Activated CD8-positive, alpha-beta memory T cell treated with anti-CD3 and anti-CD28 coated beads, Interleukin-2, amount 50 U/mL, for 1 hour (primary cell): ENCODE data around the gene FHOD3.

Experiments
- DNase-seq: peaks from one replicate; pipeline ENCODE4 v3.0.0-alpha.2; 2020; ENCODE audit errors: extremely low read depth

FHOD3 gene

DNA sequence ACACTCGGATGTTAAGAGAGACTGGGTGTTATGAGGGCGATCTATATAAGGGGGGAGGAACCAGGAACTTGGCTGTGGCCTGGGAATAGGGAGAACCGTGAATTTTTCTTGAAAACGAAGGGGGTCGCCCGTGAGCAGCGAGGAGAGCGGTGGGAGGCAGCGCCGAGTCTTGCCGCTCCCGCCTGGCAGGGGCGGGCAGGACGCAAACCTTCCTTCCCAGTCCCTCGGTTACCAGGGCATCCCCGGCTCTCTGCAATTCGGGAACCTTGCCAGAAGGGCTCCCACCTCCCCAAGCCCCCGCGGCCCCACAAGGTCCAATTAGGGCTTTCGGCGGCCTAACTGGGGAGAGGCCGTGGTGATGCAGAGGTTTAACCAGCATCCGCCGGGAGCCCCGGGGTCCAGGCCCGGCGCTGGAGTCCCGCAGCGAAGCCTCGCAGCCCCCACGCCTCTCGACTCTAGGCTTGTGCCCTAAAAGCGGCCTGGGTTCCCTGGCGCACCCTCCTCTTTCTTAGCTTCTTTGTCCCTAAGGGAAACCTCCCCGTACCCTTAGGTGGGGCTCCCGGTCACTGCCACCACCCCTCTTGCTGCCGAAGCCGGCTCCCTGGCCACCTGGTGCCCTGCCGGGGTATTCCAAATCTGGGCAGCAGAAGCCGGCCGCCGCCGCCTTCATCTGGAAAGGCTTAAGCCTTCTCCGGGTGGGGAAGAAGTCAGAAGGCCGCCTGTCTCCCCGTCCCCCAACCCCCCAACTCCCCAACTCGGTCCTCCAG, 680 bp upstream of the FHOD3 start:
- DNase-seq: no peak

DNA sequence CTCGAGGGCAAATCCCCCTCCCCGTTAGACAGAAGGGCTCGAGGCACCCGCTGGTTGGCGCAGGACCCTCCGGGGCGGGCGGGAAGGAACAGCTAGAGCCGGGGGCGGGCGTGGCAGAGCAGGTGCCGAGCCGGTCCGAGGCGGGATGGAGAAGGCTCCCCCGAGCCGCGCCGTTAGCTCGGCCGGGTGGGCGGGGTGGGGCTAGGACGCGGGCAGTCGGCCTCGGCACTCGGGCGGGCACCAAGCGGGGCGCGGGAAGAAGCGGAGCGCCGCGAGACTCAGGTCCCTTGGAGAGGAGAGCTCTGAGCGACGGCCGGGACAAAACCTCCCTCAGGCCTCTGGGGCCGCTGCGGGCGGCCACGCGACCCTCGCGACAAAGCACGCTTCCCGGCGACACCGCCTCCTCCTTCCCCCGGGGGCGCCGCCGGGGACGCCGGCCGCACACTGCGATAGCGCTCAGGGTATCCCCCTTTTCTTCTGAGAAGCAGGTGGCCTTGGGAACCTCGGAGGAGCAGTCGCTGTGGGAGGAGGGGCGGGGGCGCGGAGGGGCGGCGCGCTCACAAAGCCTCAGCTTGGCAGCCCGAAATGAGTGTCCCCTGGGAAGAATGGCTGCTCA, 721 bp downstream of the FHOD3 start:
- DNase-seq: no peak

DNA sequence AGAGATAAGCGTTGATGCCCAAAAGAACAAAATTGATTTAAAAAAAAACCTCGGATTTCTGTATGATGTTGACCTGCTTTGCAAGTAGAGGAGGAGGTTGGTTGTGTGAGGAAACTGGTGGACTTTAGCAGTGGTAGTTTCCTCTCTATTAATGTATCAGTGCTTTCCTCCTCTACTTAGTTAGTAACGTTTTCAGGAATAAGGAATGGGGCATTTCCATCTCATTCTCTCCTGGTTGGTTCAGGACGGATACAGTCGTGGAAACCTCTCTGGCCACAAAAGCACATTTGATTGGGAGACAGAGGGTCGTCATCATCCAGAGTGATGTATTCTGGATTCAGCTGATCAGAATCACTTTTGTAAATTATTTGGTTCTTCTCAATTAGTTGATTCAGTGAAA, 1.5 kb downstream of the FHOD3 start:
- no peak for DNase-seq

DNA sequence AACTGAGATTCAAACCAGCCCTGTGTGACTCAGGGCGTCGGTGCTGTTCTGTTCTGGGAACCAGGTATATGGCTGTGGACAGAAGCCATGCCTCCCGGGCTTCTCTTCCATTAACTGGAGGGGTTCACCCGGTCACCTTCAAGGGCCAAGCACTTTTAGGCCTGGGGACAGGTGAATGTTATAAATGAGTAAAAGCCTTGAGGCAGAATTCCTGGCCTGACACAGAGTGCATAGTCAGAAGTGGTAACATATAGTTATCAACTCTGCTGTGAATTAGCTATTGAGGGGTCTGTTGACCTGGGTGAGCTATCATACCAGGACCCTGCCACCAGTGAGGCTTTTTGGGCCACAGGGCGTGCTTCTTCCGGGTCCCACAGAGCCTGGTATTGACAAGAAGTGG, 2.7 kb downstream of the FHOD3 start:
- DNase-seq: no peak

DNA sequence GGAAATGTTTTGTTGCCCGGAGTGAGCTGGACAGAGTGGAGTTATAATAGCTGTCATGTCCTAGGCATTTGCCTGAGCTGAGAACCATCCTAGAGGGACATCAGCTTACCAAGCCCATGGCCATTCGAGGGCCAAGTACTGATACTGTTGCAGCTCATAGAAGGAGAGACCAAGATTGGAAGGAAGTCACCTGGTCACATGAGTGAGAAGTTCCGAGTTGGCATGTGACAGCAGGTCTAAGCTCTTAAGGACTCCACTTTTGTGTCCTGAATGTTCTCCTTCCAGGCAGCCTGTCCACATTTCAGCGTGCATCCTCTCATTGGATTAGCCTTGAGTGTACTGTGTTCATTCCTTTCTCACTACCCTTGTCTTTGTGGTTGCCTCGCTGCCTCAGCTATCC, 4.4 kb downstream of the FHOD3 start:
- no peak for DNase-seq

DNA sequence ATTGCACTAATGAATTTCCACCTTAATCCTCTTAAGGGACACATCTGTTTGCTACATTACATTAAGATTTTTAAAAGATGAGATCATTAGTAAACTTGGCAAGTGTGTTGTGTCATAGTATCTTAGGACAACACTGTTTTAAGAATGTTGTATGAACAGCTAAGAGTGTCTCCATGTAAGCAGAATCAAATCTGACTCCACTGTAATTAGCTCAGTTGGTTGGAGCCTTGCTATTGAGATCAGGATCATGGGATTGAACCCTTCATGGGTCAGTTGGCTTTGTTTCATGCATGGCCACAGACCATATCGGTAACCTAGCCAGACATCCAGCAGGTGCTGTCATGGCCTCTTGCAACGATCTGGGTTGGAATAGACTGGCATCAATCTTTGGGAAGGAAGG, 5.2 kb downstream of the FHOD3 start:
- DNase-seq: no peak

DNA sequence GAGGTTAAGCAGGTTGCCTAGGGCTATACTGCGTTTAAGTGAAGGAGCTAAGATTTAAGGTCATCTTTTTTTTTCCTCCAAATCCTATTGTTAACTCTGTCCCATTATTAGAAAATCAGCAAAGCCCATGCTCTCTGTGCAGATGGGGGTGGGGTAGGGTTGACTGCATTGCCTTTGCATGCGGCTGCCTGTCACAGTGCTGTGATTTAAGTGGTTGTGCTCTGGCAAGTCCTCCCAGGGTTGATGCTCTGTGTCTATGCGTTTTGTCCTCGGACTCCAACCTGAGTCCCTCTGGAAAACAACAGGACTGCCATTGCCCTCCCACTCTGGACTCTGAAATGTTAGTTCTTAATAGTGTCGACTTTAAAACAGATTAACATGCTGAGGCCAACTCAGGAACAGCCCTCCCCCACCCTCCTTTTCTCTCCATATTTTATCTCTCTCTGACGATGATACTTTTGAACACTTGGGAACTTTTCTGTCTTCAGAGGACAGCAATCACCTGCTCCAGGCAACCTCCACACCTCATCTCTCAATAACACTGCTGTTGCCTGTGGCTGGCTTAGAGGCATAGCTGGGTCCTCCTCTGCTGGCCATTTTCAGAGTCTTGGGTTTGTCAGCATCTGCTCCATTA, 5.8 kb downstream of the FHOD3 start:
- DNase-seq: no peak

DNA sequence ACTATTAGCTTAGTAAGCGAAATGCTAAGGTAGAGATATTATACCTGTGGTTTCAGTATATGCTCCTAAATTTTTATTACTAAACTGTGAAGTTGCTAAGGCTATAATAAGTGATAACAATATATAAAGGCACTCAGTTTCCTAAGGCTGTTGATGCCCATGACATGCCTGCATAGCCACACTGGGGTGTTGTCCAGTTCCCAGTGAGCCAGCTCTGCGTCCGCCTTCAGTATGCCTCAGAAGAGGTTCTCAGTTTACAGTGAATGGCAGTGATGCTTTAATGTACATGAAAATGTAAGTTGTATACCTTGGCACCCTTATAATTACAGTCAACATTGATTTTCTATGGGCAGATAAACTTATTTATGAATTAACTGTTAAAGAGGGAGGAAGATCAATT, 7.2 kb downstream of the FHOD3 start:
- DNase-seq: no peak

DNA sequence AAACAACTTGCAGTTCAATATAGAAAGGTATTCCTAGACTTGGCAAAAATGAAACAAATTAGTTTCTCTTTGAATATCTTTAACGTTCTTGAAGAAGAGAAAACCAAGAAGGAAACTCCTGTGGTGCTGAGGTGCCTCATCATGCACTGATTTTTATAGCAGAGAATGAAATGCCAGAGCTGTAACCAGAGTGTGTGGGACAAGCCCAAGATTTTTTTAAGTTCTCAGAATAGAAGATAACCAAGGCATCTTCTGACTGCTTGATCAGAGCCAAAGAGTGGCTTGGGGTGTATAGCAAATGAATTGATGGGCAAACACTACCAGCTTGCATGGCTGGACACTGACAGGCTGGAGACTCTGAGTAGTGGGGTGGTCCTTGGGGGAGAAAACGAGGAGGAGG, 7.9 kb downstream of the FHOD3 start:
- DNase-seq: no peak

DNA sequence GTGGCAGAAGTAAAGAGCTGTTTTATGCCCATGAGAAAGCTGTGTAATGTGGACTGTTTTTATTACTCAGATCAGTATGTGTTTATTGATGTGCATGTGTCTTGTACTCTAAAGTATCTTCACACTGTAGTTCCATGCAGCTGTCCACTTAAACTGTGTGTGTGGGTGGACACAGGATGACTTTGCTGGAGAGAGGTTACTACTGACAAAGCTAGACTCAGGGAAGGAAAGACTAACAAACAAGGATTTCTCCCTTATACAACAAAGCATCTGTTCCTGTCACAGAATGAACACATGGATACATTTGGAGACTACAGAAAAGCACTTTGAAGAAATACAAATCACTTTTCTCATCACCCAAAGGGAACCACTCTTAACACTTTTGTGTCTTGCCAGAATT, 10.0 kb downstream of the FHOD3 start:
- no peak for DNase-seq

DNA sequence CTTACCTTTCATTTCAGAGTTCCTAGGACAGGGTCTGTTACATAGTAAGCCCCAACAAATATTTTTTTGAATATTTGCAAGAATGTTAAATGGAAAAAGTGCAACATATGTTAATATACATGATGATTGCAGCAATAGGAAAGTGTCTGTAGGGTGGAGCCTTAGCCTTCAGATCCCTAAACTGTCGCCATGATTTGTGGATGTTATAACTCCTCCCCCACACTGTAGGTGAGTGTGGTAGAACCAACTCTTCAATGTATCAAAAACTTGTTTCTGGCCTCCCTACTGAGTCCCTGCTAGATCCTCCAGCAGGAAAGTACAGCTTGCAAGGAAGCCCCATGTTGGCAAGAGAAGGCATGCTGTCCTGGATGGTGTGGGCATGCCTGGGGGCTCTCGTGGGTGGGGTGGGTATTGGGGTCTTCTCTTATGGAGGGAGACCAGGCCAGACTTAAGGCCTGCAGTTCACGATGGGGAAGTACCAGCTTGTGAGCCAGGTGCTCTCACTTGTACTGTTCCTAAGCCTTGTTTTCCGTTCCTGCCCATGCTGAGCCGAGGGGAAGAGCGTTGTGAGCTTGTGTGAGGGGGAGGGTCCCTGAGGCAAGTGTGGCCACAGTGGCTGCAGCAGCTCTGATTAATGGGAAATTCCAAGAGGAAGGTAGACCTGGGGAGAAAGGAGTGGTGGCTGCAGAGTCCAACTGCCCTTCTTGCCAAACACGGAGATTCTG, 11.4 kb downstream of the FHOD3 start:
- no peak for DNase-seq

DNA sequence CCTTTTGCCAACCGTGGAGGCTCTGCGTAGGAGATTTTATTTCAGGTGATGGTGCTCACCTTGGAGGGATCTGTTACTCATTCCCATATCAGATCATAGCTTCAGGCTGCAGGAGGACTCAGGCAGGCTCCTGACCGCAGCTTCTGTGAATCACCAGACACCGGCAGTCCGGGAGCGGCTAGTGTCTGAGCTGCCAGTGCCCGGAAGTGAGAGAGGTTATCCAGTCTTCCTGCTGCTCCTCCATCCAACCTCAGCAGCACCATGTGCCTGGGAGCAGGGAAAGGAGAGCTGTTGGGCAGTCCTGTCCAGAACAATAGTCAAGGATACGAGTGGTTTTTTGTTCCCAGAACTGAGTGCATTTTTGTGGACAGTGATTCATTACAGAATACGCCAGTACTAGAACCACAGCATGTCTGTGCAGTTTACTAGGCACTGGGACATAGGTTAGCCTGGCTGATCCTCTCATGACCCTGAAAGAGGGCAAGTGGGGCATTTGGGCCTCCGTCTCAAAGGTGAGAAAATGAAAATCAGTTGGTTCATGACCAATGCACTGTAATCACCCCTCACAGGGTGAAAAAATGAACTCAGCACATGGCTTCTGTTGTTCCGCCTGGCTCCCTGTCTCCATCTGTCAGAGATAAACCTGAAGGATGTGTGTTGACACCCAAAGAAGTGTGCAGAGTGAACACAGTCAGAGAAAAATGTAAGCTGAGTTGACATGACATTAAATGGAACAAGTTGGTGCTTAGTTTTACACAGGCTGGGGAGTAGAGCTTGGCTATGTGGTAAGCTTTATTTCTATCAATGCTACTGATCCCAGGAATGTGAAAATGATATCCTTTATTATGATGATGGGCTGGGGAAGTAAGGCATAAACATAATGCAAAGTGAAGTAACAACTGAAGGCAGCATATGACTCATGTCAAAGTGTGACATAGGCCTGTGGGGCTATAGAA, 12.2 kb downstream of the FHOD3 start:
- no peak for DNase-seq

DNA sequence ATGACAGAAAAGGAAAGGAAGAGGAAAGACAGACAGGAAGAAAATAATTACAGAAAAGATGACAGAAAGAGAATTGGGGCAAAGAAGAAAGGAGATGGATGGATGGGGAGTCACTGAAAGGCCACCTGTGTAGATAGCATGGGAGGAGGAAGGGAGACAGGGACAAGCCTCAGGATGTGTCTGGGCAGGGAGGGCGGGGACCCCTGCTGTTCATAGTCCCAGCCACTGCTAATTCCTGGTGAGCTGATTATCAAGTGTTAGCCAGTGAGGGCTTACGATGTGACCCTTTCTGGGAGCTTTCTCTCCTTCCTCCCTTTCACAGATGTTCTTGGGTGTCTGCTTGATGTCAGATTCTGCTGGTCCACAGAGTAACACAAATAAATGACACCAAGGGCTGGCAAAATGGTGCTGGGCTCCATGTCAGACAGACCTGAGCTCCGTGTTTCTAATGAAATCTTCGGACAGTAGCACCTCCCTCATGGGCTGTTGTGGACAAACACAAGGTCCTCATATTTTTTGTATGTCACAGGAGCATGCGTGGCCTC, 13.6 kb downstream of the FHOD3 start:
- no peak for DNase-seq

DNA sequence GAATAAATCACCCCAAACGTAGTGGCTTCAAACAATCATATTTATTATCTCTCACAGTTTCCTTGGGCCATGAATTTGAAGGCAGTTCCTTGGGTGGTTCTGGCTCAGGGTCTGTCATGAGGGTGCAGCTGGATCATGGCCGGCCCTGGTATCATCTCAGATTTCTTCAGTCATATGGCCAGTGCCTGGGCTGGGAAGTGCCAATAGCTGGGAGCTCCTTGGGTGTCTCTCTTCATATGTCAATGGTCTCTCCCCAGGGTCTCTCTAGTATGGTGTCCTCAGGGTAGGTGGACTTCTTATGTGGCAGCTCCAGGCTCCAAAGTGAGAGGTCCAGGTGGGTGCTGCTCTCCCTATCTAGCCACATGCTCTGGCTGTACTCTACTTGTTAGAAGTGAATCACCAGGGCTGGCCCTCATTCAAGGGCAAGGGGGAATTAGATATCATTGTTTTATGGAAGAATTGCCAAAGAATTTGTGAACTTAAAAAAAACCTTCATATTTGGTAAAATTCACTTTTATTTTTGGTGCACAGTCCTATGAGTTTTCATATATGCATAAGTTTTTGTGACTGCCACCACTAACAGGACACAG, 15.4 kb downstream of the FHOD3 start:
- no peak for DNase-seq

DNA sequence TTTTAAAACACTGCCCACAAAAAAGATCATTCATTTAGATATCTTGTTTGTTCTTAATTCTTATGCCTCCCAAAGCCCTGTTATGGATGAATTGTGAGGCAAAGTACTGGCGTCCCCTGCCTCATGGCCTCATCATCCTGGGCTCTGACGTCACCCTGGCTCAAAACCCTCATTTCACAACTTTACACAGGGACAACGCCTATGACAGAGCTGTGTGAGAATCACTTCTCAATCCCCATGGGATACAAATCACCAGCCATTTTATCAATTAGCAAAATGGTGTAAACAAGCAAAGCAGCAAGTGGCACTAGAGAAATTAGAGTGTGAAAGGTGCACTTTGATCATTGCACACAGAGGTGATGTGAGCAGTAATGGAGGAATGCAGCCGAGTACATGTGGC, 16.6 kb downstream of the FHOD3 start:
- no peak for DNase-seq

DNA sequence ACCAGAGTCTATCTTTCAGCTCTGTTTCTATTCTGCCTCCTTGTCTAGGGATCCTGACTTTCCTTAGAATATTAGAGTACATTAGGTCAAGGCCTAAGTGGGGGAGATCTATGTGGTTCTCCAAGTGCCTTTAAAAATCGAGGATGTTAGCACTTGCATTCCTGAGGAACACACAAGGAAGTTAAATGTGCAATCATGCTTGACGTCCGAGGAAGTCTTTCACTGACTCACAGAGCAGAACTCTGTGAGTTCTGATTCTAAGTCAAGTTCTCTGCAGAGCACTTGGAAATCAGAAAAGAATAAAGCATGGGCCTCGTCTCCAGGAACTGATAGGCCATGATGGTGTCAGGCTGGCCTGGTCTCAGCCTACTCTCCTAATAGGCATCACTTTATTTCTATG, 17.2 kb downstream of the FHOD3 start:
- no peak for DNase-seq

DNA sequence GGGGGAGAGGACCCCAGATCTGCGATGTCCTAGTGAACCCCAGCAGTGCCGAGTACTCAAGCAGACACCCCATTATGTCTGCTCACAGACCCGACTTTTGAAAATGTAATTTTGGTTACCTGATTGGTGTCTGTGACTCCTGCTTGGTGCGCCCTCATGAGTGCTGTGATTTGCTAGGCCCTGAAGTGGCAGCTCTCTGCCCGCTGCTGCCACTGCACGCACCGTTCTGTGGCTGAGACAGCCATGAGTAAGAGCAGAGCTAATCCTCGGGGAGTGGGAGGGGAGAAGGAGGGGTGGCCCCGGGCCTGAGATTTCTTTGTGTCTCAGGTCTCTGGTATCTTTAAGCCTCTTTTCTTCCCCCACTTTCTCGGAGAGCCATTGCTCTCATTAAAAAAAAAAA, 18.2 kb downstream of the FHOD3 start:
- no peak for DNase-seq

DNA sequence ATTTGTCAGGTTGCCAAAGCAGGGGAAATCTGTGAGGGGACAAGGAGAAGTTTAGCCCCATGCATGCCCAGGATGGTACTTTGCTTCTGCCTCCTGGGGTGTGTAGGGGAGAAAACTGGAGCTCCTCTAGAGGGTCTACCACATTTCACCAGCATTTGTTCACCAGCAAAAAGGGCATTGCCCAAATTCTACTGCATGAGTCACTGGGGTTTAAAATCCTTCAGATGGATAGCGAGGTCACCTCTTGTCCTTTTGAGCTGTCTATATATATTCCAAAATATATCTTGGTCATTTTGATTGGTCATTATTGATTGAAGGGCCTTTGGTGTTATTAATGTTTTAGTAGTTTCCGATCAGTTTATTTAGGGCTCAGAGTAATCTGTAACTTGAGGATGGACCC, 18.7 kb downstream of the FHOD3 start:
- no peak for DNase-seq

DNA sequence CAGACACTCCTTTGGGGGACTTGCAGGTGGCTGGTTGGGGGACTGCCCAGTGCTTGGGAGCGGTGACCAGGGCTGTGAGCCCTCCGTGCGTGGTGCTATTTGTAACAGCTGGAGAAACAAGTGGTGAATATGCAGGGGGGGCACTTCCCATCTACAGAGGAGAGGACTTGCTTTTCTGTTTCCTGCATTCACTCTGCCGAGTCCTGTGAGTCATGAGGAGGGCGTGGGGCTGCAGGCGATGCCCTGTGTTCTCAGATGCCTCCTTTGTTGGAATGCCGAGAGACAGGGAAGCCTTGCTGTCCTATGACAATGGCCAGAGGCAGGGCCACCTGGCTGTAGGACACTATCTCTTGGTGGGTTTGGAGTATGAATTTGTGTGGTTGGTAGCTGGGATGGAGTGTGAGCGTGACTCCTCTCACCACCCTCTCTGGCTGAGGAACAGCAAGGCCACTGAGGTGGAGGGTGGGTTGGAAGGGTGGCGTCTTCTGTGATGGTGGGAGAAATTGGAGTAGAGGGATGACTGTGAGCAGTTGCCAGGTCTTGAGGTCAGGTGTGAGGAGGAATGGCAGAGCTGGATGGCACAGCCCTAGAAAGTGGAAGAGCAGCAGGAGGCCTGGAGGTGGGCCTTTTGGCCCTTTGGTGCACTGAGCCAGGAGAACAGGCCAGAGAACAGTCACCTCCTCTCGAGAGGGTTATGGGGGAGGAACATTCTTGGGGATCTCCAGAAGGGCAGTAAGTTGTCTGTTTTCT, 24.3 kb downstream of the FHOD3 start:
- DNase-seq: no peak

DNA sequence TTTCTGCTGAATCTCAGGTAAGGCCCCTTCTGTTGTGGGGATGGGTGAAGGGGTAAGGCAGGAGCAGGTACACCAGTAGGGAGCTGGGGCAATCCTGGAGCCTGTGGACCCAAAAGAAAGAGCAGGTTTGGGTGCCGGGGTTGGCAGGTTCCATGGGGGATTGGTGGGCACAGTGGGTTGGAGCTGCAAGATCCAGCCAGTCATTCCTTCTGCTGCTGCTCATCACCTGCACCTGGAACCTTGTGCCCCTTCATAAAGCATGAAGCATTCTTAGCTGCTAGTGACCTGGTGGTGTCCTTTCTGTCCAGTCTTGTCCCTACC, 24.9 kb downstream of the FHOD3 start:
- no peak for DNase-seq
